SK-N-SH treated with all-trans-retinoic acid at 6 μM for 48 hours (cell line): ENCODE measurements around the gene OR4F6.
"Not testable (repeated sequence)": the region's sequence is repeated elsewhere in the genome, so short reads cannot be mapped to it uniquely, and the experiment has no call there.

Experiments
- ATAC-seq: fragments of 200-7000 bp; cut with Tn5 transposase; 3 replicates; pipeline ENCODE4 v1.9.1; 2020; ENCODE audit warnings: mild to moderate bottlenecking, moderate library complexity
- ARNTL ChIP-seq: fragments of 450-650 bp; formaldehyde crosslinking; IDR thresholded peaks from 2 replicates; pipeline ENCODE4 v1.5.0; 2020; ENCODE audit warnings: low read depth, mild to moderate bottlenecking, moderate library complexity, borderline replicate concordance
- BACH2 ChIP-seq: fragments of 250-450 bp; sonication (Bioruptor Pico); IDR thresholded peaks from 2 replicates; pipeline ENCODE4 v1.9.0; 2021; ENCODE audit warnings: mild to moderate bottlenecking, borderline replicate concordance
- CREB5 ChIP-seq: fragments of 250-450 bp; sonication (Bioruptor Pico); IDR thresholded peaks from 2 replicates; pipeline ENCODE4 v1.5.1; 2020; ENCODE audit warnings: low read depth, mild to moderate bottlenecking, moderate library complexity
- CSDC2 ChIP-seq: fragments of 250-450 bp; sonication (Bioruptor Pico); IDR thresholded peaks from 2 replicates; pipeline ENCODE4 v1.5.0; 2020; ENCODE audit warnings: mild to moderate bottlenecking, moderate library complexity
- ESRRG ChIP-seq: fragments of 250-450 bp; sonication (Bioruptor Pico); IDR thresholded peaks from 2 replicates; pipeline ENCODE4 v1.6.1; 2021; ENCODE audit warnings: mild to moderate bottlenecking
- GLIS3 ChIP-seq: fragments of 250-450 bp; sonication (Bioruptor Pico); IDR thresholded peaks from 2 replicates; pipeline ENCODE4 v1.5.0; 2020; ENCODE audit warnings: mild to moderate bottlenecking, moderate library complexity
- ISL1 ChIP-seq: fragments of 250-450 bp; sonication (Bioruptor Pico); IDR thresholded peaks from 2 replicates; pipeline ENCODE4 v2.1.2; 2022; ENCODE audit warnings: mild to moderate bottlenecking, moderate library complexity
- POU6F1 ChIP-seq: fragments of 250-450 bp; sonication (Bioruptor Pico); IDR thresholded peaks from 2 replicates; pipeline ENCODE4 v1.8.0; 2021; ENCODE audit warnings: low read depth, mild to moderate bottlenecking, moderate library complexity, borderline replicate concordance
- PPARA ChIP-seq: fragments of 250-450 bp; sonication (Bioruptor Pico); IDR thresholded peaks from 2 replicates; pipeline ENCODE4 v1.5.0; 2020; ENCODE audit warnings: mild to moderate bottlenecking, borderline replicate concordance
- RARB ChIP-seq: fragments of 250-450 bp; sonication (Bioruptor Pico); IDR thresholded peaks from 2 replicates; pipeline ENCODE4 v1.8.0; 2021; ENCODE audit warnings: mild to moderate bottlenecking, moderate library complexity
- SNAI2 ChIP-seq: fragments of 250-450 bp; sonication (Bioruptor Pico); IDR thresholded peaks from 2 replicates; pipeline ENCODE4 v1.5.0; 2020; ENCODE audit warnings: mild to moderate bottlenecking, moderate library complexity
- TCF4 ChIP-seq: fragments of 250-450 bp; sonication (Bioruptor Pico); IDR thresholded peaks from 2 replicates; pipeline ENCODE4 v1.8.0; 2021; ENCODE audit warnings: mild to moderate bottlenecking, moderate library complexity, borderline replicate concordance
- TOX ChIP-seq: fragments of 250-450 bp; sonication (Bioruptor Pico); IDR thresholded peaks from 2 replicates; pipeline ENCODE4 v1.8.0; 2021; ENCODE audit warnings: mild to moderate bottlenecking, moderate library complexity, borderline replicate concordance
- TSHZ2 ChIP-seq: fragments of 250-450 bp; sonication (Bioruptor Pico); IDR thresholded peaks from 2 replicates; pipeline ENCODE4 v1.5.0; 2020; ENCODE audit warnings: mild to moderate bottlenecking, moderate library complexity
- ZC3H10 ChIP-seq: fragments of 250-450 bp; sonication (Bioruptor Pico); IDR thresholded peaks from 2 replicates; pipeline ENCODE4 v1.5.1; 2021; ENCODE audit warnings: mild to moderate bottlenecking, moderate library complexity
- ZFP3 ChIP-seq: fragments of 250-450 bp; sonication (Bioruptor Pico); IDR thresholded peaks from 2 replicates; pipeline ENCODE4 v1.5.0; 2020; ENCODE audit warnings: mild to moderate bottlenecking, moderate library complexity
- ZFP30 ChIP-seq: fragments of 450-650 bp; formaldehyde crosslinking; IDR thresholded peaks from 2 replicates; pipeline ENCODE4 v1.5.0; 2022; ENCODE audit warnings: mild to moderate bottlenecking, moderate library complexity
- ZNF565 ChIP-seq: fragments of 450-650 bp; formaldehyde crosslinking; conservative IDR thresholded peaks from 2 replicates; pipeline ENCODE4 v1.5.0; 2020; ENCODE audit warnings: low read depth, mild to moderate bottlenecking, moderate library complexity
- ZNF70 ChIP-seq: fragments of 450-650 bp; formaldehyde crosslinking; IDR thresholded peaks from 2 replicates; pipeline ENCODE4 v1.5.0; 2020; ENCODE audit warnings: mild to moderate bottlenecking, moderate library complexity
- ZNF8 ChIP-seq: fragments of 450-650 bp; formaldehyde crosslinking; IDR thresholded peaks from 2 replicates; pipeline ENCODE4 v1.5.0; 2020; ENCODE audit warnings: mild to moderate bottlenecking, moderate library complexity

Gene OR4F6

GRCh38 chr15:101784644-101785043 is 18.7 kb upstream of the OR4F6 start:
- TF ChIP-seq SNAI2 (CRISPR knock-in tag) (no peak), ZFP3 (no peak), CREB5 (CRISPR knock-in tag) (no peak), ESRRG (CRISPR knock-in tag) (no peak), GLIS3 (CRISPR knock-in tag) (no peak), POU6F1 (CRISPR knock-in tag) (no peak), ZNF8 (CRISPR knock-in tag) (no peak), RARB (CRISPR knock-in tag) (no peak), ZNF565 (CRISPR knock-in tag) (no peak), ISL1 (CRISPR knock-in tag) (no peak), ZC3H10 (no peak), ZNF70 (CRISPR knock-in tag) (no peak), ARNTL (CRISPR knock-in tag) (no peak), ZFP30 (no peak), CSDC2 (CRISPR knock-in tag) (no peak), TOX (no peak), PPARA (CRISPR knock-in tag) (no peak), TCF4 (CRISPR knock-in tag) (no peak)
- TF ChIP-seq, all 23 proteins: peak for 0
- no peak for ATAC-seq

DNA sequence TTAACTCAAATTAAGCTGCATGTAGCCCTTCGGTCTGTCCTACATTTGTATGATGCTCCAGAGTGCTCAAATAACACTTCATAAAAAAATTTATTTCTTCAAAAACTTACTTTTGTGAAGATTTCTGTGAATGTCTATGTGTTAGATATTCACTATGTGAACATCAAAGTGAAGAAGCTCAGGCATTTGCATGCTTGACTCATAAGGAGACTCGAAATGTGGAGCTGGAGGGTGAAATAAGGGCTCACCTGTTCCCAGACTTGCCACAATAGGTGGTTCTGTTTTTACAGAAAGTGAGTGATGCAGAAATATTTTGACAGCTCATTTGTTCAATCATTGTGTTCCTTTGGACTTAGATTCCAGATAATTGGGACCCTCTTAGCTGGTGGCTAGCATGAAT is 16.9 kb upstream of the OR4F6 start:
- ATAC-seq: not testable (repeated sequence)

- not testable (repeated sequence) for ATAC-seq
Measured at GRCh38 chr15:101788001-101788400, 15.3 kb upstream of the OR4F6 start.

DNA sequence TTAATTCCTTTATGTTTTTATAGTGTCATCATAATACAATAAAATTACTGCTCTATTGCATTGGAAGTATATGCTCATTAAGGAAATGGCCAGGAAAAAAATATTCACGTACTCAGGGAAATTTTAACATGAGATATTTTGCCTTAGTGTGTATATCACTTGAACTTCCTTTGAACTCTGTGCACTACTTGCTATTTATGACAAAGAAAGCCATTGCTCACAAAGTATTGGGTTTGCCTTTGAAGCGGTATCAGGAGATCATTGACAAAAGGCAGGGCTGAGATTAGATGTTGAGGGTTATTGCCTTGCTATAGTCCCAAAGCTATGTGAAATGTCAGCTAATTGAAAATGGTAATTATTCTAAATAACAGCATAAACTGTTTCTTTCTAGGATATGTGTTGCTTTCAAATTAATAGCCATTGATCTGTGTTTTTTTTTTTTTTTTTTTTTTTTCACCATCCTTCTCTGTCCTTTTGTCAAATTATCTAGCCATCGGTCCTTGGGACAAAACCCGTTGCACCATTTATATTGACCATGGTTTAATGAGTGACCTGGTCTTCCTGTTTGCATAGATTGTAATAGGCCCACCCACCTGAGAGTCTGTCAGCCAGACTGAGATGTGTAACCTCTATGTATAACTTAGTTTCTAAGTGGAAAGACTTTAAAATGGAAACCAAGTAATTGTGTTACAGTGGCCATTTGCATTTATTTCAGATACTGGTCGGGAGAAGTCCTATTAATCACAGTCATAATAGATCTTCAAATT is 14.6 kb upstream of the OR4F6 start:
- ATAC-seq: not testable (repeated sequence)

- 0 out of 3 replicates have a peak, but pooled peaks have one; percentile 30 for ATAC-seq
Measured at GRCh38 chr15:101790748-101791147, 12.6 kb upstream of the OR4F6 start.

GRCh38 chr15:101793981-101794380 is 9.3 kb upstream of the OR4F6 start:
- not testable (repeated sequence) for ATAC-seq

DNA sequence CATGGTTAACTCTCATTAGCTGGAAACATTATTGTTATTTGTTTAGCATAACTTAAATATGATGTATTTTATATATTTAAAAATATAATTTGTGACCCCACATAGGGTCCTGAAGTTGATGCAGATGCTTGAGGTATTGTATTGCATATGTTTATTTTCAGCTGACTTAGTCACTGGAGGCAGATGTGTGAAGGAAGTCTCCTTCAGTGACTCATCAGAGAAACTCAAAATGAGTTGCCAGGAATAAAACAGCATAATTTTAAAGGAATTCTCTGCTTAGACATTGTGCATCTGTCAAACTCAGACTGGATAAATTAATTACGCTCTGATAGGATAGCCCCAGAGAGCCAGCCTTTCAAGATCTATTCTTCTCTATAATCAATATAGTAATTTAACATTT is 7.9 kb upstream of the OR4F6 start:
- peak; percentile 65 for ATAC-seq
- TF ChIP-seq ZNF565 (CRISPR knock-in tag) (no peak), ISL1 (CRISPR knock-in tag) (no peak), GLIS3 (CRISPR knock-in tag) (no peak), BACH2 (CRISPR knock-in tag) (no peak), TSHZ2 (CRISPR knock-in tag) (no peak), ZC3H10 (no peak), ZNF8 (CRISPR knock-in tag) (no peak), ZFP30 (no peak), POU6F1 (CRISPR knock-in tag) (no peak), RARB (CRISPR knock-in tag) (no peak), PPARA (CRISPR knock-in tag) (no peak), ESRRG (CRISPR knock-in tag) (no peak), CREB5 (CRISPR knock-in tag) (no peak), SNAI2 (CRISPR knock-in tag) (no peak)
- TF ChIP-seq, all 23 proteins: peak for 0
